ENCODE results near the gene CXADR.
"Not testable (repeated sequence)": the region's sequence is repeated elsewhere in the genome, so short reads cannot be mapped to it uniquely, and the experiment has no call there.

The CXADR gene

GRCh38 chr21:17498586-17498985 is 14.3 kb upstream of the CXADR start:
- intact Hi-C loops (cut with DNase I), result no loop called here
- DNase-seq, result no peak

GRCh38 chr21:17501107-17502006 is 11.5 kb upstream of the CXADR start:
- intact Hi-C loops (cut with DNase I), result no loop called here
- DNase-seq, result no peak

DNA sequence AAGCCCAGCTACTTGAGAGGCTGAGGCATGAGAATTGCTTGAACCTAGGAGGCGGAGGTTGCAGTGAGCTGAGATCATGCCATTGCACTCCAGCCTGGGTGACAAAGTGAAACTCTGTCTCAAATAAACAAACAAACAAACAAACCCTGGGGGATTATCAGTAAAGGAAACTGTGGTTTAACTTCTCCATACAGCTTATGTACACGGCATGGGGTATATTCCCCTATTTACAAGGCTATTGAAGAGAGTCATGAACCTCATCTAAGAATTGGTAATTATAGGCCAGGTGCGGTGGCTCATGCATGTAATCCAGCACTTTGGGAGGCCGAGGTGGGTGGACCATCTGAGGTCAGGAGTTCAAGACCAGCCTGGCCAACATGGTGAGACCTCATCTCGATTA is 9.9 kb upstream of the CXADR start:
- intact Hi-C loops (cut with DNase I), result not testable (repeated sequence)

GRCh38 chr21:17506951-17507350 is 5.9 kb upstream of the CXADR start:
- no peak for DNase-seq
- intact Hi-C loops (cut with DNase I), result no loop called here

More for the DNA sequence above, 9.9 kb upstream of the CXADR start:
- not testable (repeated sequence) for DNase-seq

DNA sequence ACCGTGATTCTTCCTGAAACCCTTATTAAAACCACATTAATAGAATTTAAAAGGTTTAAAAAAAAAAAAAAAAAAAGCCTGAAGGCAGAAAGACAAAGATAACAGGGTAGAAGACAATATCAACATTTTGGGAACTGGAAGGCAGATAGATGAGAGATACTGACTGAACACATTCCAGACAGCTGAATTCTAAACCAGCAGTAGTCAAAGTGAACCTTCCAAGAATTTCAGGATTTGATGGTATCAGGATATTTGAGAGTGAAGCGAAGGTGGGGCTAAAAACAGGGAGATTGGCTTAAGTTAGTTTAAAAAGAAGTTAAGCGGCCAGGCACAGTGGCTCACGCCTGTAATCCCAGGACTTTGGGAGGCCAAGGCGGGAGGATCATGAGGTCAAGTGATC is 5.3 kb upstream of the CXADR start:
- intact Hi-C loops (cut with DNase I), result no loop called here
- no peak for DNase-seq

DNA sequence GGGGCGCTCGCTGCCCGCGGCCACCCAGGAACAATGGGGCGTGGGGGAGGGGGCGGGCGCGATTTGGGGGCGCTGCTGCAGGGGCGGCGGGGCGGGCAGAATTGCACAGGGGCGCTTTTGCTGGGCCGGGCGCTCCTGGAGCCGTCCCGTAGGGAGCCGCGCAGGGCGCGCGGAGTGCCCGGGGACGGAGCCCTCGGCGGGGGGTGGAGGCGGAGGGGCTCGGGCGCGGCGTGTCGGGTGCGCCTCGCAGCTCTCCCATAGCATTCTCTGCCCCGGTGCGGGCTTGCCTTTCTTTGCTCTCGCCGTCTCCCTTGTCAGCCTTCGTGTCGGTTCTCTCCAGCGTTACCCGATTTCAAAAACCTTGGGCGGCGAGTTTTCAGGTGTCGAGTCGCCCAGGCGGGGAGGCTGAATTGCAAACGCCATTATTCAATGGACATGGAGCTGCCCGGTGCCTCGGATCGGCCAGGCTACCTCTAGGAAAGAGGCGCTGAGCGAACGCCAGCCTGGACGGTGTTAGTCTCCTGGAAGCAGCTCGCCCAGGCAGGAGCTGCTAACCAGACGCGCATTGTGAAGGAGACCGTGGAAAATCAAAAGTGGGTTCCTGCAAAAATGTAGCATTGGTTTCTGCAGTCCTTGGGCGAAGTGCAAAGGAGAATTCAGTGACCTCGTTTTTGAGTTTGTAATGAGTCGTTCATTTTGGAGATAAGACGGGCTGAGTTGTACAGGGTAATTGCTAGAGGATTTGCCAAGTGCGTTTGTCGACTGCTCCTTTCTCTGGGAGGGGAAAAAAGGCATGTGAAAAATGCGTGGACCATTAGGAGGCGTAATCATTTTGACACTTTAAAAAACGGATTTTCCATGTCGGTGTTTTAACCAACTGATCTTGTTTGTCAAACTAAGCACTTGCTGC is 626 bp downstream of the CXADR start:
- intact Hi-C loops (cut with DNase I), result no loop called here

DNA sequence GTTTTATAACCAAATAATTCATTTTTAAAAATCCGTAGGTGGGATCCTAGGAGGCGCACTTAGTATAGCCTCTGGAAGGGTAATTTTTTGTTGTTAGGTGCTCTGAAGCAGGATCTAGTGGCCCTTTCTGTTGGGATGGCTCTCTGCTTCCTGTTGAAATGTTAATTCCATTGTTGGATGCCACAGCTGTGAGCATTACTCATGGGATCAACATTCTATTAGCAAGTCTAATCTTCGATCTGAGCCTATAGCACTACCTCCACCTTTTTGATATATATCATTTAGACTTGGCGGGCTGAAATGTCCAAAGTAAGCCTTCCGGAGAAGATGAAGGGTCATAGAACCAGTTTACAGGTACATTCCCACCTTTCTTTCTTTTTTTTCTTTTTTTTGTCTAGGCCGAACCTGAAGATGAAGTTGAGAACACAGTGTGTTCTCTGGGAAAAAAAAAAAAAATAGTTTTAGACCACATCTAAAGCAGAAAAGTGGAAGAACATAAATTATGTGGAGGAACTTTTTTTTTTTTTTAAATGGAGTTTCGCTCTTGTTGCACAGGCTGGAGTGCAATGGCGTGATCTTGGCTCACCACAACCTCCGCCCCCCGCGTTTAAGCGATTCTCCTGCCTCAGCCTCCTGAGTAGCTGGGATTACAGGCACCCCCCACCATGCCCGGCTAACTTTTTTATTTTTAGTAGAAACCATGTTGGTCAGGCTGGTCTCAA is 1.4 kb downstream of the CXADR start:
- DNase-seq, result peak in 2 of 42 donors; percentile 7 to 31
- intact Hi-C loops (cut with DNase I), result no loop called here

More for the DNA sequence above, 626 bp downstream of the CXADR start:
- peak in 39 of 42 donors; percentile 21 to 72 (median 50) for DNase-seq

DNA sequence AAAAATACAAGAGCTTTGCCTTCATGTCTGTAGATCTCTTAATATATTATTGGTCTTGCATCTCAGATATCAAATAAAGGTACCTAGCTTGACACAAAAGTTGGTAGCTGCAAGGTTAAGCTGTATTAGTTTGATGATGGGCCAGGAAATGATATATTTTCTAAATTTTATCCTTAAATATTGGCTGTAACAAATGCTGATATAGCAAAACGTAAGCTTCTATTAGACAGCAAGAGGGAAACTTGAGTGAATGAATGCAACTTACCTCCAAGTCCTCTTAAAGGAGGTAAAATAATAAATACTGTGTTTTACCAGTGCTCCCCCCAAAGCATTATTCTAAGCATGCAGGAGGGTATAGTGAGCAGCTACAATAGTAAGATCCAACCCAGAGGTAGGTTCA is 4.2 kb downstream of the CXADR start:
- DNase-seq; intact Hi-C loops (cut with DNase I): not testable (repeated sequence)

DNA sequence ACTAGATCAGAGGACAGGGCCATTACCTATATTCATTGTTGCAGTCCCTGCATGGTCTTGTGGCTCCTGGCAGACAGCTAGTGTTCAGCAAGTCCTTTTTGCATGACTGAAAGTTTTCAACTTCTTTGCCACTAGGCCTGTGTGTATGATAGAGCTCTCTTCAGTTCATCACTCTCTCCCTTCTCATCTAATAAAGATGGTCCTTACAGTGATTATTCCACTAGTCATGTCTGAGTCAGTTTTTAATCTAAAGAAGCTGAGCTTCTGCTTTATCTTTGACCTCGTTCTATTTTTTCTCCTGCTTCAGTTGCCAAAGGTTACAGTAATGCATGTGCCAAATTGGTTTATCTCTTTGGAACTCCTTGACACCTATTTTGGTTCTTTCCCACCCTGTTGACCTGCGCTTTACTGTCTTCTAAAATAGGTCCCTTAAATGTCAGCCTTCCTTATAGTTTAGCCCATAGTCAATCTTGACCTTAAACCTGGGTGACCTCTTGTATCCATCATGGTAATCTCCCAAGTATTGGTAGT is 6.4 kb downstream of the CXADR start:
- intact Hi-C loops (cut with DNase I), result no loop called here
- no peak for DNase-seq

- intact Hi-C loops (cut with DNase I), result no loop called here
- DNase-seq, result no peak
These were observed 7.2 kb downstream of the CXADR start for GRCh38 chr21:17519965-17520609.

GRCh38 chr21:17523007-17523451 is 10.2 kb downstream of the CXADR start:
- intact Hi-C loops (cut with DNase I), result no loop called here
- DNase-seq, result no peak

- DNase-seq; intact Hi-C loops (cut with DNase I): not testable (repeated sequence)
These were observed 11.2 kb downstream of the CXADR start for GRCh38 chr21:17523979-17524494.

- intact Hi-C loops (cut with DNase I), result no loop called here
- no peak for DNase-seq
These were observed 11.8 kb downstream of the CXADR start for GRCh38 chr21:17524635-17525034.

GRCh38 chr21:17526776-17527175 is 13.9 kb downstream of the CXADR start:
- intact Hi-C loops (cut with DNase I), result no loop called here
- no peak for DNase-seq

- no peak for DNase-seq
- intact Hi-C loops (cut with DNase I), result no loop called here
These were observed 14.4 kb downstream of the CXADR start for GRCh38 chr21:17527240-17527639.

DNA sequence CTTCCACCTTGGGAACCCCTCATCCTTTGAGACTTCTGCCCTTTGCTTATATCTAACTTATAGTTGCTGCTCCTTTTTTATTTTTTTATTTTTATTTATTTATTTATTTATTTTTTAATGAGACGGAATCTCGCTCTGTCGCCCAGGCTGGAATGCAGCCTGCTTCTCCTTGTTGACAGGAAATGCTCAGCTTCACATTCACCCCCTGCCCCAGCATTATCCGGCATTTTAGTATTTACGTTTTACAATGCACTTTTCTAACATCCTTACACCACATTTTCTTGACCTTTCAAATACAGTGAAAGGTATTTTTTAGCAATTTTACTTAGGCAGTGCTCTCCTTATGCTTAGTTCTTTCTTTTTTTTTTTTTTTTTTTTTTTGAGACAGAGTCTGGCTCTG is 14.9 kb downstream of the CXADR start:
- intact Hi-C loops (cut with DNase I), result no loop called here
- no peak for DNase-seq

GRCh38 chr21:17529648-17530047 is 16.8 kb downstream of the CXADR start:
- intact Hi-C loops (cut with DNase I), result no loop called here

DNA sequence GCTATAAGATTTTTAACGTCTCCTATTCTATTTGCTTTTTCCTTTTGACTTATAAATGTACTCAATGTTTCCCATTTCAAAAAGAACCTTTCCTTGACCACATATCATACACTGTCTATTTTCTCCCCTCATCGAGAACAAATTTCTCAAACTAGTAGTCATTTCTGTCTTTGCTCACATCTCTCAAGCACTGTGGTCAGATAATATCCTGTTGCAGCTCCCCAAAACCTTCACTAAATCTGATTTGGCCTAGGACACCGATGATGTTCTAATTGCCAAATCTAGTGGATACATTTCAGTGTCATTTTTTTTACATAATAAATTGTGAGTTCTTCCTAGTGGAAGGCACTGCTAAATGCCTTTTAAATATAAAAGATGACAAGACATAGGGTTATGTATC is 19.4 kb downstream of the CXADR start:
- intact Hi-C loops (cut with DNase I), result no loop called here

More at GRCh38 chr21:17529648-17530047, 16.8 kb downstream of the CXADR start:
- DNase-seq, result no peak

More for the DNA sequence above, 19.4 kb downstream of the CXADR start:
- DNase-seq, result no peak
